NCI-H446 (cell line): Measurements from ENCODE around the gene COBLL1.
A peak's percentile ranks its signal among the peaks of the same experiment; 100 is the strongest.
"Not testable (repeated sequence)": the region's sequence is repeated elsewhere in the genome, so short reads cannot be mapped to it uniquely, and the experiment has no call there.

Experiments used
- DNase-seq, 2 experiments: peaks; one replicate each; lab custom pipeline; 2025; lab: John Stamatoyannopoulos, UW

COBLL1 gene

DNA sequence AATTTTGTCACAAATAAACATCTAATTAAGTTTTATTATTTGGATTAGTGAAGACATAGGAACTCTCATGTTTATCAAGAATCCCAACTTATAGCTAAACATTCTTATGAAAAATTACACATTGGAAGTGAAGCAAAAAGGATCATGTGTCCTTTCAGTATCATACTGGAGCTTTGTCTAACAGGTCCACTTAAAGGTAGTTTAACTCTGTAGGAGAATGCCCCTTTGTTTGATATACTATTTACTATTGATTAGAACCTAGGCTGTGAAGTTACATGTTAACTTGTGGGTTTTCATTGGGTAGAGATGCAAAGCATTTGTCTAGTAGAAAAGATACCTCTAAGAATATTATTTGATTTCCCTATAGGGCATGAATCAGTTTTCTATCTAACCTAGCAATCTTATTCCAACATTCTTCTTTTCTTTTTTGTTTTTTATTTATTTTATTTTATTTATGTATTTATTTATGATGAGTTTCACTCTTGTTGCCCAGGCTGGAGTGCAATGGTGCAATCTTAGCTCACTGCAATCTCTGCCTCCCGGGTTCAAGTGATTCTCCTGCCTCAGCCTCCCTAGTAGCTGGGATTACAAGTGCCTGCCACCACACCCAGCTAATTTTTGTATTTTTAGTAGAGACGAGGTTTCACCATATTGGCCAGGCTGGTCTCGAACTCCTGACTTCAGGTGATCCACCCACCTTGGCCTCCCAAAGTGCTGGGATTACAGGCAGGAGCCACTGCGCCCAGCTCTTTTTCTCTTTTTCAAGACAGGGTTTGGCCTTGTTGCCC is 18.5 kb upstream of the COBLL1 start:
- DNase-seq: not testable (repeated sequence)

DNA sequence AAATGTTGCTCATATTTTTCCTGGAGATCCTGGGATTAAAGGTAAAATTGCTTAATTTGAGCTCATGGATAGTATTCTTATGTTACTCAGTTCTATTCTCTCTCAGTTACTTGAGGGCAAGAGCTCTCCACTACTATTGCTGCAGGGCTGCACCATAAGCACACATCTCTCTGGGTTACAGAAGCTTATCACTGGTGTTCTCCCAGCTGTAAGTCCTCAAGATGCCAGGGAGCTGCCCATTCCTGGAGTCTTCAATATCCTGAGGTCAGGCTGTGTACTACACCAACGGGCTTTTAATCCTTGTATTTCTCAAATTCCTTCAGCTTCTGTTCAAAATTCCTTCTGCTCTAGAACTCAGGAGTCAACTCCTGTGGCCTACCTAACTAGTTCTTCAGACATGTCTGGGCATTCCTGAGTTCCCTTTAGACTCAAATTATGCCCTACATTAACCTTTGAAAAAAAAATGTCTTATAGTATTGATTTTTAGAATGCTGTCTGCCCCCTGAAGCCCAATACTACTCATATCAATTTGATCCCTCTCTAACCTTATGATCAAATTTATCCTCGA is 17.7 kb upstream of the COBLL1 start:
- DNase-seq: no peak

DNA sequence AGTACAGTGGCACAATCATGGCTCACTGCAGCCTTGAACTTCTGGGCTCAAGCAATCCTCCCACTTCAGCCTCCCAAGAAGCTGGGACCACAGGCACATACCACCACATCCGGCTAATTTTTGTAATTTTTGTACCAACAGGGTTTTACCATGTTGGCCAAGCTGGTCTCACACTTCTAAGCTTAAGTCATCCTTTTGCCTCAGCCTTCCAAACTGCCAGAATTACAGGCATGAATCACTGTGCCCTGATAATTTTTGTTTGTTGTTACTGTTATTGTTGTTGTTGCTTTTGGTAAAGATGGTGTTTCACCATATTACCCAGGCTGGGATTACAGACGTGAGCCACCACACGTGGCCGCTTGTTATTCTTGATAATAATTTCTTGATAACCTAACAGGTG is 10.5 kb upstream of the COBLL1 start:
- DNase-seq: no peak

DNA sequence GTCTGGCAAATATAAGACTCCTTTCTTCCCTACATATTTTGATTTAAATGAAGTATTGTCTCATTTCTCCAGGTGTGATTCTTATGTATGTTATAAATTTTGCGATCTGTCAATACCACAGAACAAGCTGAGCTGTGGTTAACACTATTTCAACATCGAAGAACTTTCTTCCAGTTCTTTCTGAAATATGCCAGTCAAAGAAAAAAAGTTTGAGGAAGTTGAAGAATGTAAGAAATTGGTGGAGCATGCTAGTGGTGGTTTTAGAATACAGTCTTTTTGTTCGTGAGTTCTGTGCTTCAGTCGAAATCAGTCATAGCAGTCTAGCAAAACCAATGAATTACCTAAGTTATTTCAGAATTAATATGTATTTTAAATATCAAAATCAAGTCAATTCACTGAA is 8.6 kb upstream of the COBLL1 start:
- DNase-seq: no peak

DNA sequence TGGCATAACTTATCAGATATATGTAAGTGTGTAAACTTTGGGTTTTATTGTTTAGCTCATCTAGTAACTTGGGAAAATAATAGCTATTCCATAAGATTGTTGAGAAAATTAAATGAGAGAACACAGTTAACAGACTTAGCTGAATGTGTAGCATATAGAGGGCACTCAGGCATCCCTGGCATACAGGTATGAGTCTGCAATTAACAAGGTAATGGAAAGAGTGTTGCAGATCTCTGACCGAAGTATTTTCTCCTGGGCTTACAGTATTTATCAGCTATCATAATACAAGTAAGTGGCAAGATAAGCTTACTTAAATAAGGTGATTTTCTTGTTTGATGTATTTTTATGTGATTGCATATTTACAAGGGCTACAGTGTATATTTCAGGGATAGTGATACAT is 7.9 kb upstream of the COBLL1 start:
- DNase-seq: no peak

DNA sequence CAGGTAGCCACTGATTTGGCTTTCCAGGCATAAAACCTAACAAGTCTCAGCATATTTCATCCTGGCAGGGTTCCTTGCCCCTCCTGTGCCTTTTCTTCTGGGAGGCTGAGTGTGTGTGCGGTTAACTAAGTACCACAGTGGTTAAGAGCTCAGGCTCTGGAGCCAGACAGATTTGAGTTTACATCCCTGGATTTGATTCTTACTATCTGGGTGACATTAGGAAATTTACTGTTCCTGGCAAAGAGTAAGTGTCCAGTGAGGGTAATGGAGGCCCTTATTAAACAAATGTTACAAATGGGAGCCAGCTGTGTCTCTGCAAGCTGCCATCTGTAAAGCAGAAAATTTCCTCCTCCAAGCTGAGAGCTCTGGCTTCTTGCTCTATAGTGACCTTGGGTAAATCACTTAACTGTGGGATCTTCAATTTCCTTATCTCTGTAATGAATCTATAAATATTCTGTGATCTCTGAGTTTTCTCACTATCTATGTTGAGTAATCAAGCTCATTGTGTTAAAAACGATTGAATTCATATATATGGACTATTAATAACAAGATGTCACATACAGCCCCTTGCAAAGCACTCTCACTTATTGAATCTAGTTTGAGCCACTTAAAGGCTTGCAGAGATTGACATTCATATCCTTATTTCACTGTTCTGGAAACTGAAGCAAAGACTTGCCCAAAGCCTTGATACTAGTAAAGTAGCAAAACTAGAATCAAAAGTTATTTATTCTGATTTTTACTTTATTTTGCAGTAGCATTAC is 6.5 kb upstream of the COBLL1 start:
- peak; percentile 96 to 99 for DNase-seq

DNA sequence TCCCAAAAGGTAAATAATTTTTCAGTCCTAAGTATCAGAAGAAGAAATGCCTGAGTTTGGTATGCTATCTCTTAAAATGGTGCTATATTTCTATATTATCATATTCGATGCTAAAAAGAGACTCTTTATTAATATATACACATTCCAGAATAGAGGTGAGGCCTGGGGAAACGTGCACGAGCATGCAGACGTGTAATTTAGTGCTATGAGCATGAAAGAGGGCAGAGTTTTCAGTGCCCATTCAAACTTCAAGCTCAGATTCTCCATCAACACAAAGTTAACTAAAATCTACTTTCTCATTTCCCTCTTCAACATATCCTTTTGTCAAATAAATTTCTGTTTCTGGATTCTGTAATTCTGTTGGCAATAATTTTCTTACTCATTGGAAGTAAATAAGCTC is 5.7 kb upstream of the COBLL1 start:
- DNase-seq: no peak

DNA sequence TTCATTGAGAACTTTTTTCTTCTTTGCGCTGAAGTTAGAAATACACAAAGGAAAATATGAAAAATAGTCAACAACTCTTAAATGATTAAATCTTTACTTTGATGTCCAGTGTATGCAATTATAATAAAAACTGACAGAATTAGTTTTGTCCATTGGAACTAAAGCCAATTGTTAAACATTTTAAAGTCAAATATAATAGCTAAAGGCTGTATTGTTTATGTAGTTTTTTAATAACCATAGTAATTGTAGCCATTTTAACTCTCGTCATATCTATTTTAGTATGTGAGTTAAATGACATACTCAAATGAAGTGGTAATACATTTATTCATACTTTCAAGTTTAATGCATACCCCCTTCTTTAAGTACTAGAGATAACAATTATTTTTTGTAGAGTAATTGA is 4.7 kb upstream of the COBLL1 start:
- DNase-seq: no peak

DNA sequence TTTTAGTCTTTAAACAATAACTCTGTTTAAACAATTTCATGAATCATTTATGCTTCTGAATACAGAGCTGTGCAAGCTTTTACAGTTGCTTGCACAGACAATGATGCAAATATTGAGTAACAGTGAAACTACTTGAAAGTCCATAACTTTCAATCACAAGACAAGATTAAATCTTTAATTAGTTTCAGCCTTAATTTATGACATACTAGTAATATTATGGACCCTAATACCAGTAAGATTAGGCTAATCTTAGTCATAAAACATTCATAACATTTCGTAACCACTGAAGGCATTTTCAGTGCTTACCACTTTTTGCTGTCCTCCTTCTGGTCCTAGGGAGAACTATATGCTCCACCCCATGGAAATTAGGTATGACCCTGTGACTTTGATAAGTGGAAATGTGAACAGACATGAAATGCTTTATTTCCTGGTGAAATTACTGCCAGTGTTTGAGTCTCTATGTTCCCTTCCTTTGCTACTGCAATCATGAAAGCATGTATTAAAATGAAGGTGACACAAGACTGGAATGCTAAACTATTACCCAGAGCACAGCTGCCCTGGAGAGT is 1.8 kb upstream of the COBLL1 start:
- peak in 1 of 2 experiments; percentile 55 for DNase-seq

DNA sequence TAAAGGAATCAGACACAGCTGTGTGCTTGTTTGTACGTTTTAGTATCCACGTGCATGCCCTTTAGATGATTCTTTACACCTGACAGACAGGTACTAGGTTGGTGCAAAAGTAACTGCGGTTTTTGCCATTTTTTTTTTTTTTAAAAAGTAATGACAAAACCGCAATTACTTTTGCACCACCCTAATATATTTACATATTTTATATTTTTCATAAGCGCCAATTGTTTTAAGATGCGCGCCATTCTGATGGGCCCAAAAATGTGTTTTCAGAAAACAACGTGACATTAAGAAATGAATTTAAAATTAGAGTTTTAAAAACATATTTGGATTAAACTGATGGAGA is 972 bp upstream of the COBLL1 start:
- no peak for DNase-seq

DNA sequence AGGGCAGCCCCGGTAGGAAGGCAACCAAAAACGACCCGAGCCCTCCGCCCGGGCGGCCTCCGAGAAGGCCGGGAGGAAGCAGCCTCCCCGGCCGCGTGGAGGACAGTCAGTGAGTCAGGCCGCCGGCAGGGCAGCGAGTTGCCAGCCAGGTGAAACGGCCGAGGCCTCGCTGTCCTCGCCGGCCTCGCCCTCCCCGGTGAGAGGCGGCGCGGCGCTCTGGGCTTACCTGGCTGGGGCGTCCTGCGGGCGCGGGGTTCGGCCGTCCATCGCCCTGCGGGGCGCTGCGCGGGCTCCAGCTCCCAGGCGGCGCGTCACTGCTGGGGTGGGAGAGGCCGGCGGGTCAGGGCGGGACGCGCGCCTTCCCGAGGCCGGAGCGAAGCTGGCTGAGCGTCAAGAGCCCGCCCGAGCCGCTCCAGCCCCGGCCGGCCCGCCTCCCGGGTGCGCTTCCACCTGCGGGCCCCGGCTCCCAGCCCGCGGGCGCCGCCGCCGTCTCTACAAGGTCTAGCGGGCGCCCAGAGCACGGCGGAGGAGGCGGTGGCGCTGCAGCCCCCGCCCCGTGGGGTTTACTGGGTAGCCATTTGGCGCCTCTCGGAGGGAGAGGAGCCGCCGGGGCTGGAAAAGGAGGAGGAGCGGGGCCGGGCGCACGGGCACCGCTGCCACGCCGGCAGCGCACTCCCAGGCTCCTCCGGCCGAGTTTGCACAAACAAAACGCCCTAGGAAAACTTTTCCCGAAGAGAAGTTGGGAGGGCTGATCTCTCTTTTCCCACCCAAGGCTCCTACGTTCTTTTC is 499 bp downstream of the COBLL1 start:
- peak; percentile 34 to 79 for DNase-seq

DNA sequence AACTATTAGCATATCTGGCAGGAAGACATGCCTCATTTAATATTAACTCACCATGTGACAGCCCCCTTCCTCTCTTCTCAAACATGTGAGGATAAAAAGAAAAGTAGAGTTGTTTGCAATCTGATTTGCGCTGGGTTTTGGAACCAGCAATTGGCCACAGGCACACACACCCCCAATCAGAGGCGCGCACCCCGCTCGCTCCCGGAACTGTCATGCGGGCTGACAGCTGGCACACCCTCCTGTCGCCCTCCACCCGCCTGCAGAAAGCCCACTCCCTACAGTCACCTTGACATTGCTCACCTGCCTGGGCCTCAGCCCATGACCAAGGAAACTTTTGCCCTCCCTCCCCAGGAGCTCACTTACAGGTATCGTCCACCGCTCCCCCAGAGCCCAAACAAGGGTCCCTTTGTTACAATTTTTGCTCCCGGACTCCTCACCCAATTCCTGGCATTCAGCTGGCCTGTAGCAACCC is 1.1 kb downstream of the COBLL1 start:
- DNase-seq: peak; percentile 65 to 80

DNA sequence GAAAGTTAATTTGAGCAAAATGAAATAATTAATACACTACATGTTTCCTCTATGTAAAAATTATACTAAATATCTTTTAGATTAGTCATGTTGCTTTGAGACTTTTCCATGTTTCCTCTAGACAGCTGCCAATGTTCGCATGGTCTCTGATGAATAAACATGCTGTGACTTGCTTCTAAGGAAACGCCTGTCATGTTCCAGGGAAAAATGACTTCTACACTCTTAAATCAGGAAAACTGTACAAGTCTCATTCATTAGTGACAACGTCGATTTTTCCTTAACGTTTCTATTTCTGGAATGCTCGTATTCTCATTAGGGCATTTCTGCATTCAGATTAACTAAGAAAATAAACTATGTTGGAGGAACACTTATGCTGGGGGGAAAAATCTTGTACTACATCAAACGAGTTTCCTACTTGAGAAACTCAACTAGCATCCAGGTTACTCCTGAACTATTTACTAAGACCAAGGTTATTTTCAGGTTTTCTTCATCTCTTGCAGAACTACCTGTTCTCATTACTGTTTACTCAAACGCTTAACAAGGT is 1.6 kb downstream of the COBLL1 start:
- DNase-seq: peak; percentile 80 to 82

DNA sequence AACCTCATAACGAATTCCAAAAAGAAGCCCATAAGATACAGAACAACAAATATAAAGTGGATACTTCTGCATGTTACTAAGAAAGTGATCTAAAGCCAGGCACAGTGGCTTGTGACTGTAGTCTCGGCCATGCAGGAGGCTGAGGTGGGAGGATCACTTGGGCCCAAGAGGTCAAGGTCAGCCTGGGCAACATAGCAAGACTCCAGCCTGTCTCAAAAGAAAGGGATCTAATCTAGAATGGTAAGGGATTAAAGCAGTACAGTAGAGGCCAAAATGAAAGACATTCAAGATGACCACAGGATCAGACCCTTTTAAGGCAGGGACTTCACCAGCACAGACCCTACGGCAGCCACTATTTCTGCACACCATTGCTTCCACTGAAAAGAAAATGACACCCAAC is 3.8 kb downstream of the COBLL1 start:
- no peak for DNase-seq

DNA sequence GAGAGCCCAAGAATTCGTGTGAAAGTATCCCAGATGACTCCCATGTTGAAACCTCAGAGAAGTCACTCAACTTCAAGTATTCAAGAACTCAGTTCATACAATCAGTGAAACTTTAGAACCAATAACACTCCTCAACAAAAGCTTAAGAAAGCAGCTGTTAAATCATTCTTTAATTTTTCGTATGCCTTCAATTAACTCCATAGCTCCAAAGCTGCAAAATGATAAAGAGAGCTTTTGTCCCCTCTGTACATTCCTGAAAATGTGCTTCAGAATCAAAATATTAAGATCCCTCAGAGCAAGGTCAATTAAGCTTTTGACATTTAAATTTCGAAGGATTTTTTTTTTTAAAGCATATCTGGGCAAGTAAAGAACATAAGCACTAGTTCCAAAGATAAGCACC is 4.7 kb downstream of the COBLL1 start:
- DNase-seq: no peak

DNA sequence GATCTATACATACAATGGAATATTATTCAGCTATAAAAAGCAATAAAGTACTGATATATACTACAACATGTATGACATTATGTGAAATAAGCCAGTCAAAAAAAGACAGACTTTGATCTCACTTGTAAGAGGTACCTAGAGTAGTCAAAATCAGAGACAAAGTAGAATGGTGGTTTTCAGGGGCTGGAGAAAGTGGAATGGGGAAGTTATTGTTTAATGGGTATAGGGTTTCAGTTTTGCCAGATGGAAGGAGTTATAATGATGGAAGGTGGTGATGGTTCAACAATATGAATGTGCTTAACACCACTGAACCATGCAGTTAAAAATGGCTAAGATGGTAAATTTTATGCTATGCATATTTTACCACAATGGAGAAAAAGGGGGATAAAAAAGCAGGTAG is 6.3 kb downstream of the COBLL1 start:
- DNase-seq: peak in 1 of 2 experiments; percentile 44

DNA sequence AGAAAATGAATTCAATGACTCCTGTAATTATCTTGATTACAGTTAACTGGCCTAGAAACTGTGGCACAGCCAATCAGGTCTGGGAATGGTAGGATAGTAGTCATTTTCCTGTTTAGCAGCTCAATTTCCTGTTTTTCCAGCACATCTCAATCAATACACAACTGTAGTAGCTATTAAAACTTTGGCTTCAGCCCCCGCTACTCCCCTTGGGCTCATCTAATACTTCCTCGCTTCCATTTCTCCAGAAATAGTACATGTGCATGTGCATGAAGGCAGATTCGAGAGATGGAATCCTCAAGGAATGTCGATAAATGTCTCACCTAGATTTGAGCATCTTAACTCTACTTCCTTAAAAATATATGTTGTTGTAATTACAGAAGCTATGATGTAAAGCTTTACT is 9.7 kb downstream of the COBLL1 start:
- DNase-seq: no peak

DNA sequence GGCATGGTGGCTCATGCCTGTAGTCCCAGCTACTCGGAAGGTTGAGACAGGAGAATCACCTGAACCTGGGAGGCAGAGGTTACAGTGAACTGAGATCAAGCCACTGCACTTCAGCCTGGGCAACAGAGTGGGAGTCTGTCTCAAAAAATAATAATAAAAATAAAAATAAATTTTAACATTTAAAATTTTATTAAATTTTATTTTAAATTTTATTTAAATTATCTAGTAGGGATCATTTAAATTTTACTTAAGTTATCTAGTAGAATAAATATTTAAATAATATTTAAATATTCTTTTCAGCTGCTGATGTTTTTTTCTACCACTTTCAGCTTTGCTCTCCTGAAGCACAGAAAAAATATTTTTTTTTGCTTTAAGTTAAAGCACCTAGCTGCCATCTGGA is 10.4 kb downstream of the COBLL1 start:
- DNase-seq: no peak

DNA sequence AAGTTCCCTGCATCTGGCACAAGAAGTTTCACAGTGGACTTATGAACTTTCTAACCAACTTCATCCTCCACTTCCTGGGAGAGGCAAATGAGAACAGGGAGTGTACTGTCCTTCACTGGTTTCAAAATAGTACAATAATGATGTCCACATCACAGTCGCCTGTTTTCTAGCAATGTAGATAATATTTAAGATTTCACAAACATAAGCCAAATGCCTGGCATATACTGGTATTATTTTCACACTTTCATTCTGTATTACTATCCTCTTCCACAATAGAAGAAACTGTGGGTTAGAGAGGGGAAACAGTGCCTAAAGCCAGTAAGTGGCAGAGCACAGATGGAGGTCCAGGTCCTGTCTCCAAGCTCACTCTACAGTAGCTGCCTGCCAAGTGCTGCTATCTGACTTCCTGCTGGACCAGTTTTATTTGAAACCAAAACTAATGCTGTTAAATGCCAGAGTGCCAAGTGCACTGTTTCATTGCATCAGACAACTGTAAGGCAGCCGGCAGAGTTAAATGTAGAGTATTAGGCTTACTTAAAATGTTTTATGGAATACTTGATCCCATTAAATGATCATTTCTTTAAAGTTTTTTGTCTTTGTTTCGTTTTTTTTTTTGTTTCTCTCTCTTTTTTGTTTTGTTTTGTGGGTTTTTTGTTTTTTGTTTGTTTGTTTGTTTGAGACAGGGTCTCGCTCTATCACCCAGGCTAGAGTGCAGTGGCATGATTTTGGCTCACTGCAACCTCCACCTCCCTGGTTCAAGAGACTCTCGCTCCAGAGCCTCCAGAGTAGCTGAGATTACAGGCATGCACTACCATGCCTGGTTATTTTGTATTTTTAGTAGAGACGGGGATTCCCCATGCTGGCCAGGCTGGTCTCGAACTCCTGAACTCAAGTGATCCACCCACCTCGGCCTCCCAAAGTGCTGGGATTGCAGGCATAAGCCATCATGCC is 15.1 kb downstream of the COBLL1 start:
- DNase-seq: peak; percentile 82 to 87

DNA sequence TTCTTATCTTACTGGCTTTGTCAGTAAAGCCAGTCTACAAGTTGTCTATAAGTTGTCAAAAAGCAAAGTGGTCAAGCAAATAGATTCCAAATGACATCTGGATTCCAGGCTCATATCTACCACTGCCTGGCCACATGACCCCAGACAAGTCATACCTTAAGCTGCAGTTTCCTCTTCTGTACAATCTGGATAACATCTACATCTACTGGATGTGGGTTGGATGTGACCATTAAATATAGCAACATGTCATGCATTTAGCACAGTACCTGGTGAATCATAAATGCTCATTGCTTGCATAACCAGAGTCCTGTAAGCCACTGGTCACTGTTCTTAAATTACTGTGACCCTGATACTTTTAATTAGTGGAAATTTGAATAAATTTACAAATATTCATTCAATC is 16.8 kb downstream of the COBLL1 start:
- no peak for DNase-seq

DNA sequence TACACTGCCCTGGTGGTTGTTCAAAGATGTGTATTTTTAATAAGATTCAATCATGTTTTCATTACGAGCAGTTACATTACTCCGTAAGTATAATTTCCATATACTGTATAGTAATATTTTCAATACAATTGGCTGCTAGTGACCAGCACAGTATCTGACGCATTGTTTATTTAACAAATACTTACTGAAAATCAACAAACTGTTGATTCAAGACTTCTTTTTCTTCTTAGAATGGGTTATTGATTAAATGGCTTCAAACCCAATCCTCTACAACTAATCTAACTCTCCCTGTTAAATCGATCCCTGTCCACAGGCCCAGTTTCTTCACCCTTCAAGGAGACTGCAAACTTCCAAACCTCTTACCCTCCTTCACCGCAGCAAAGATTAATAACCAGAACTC is 18.5 kb downstream of the COBLL1 start:
- DNase-seq: no peak
